Measurements from ENCODE around the gene GLIPR1L1. TPM values are rescaled to one million over a fixed set of nuclear protein-coding genes. Genes with fewer than 3 reads are reported as not detected.

Gene GLIPR1L1, protein sequence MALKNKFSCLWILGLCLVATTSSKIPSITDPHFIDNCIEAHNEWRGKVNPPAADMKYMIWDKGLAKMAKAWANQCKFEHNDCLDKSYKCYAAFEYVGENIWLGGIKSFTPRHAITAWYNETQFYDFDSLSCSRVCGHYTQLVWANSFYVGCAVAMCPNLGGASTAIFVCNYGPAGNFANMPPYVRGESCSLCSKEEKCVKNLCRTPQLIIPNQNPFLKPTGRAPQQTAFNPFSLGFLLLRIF
- total RNA-seq: not detected in 2 replicates

DNA sequence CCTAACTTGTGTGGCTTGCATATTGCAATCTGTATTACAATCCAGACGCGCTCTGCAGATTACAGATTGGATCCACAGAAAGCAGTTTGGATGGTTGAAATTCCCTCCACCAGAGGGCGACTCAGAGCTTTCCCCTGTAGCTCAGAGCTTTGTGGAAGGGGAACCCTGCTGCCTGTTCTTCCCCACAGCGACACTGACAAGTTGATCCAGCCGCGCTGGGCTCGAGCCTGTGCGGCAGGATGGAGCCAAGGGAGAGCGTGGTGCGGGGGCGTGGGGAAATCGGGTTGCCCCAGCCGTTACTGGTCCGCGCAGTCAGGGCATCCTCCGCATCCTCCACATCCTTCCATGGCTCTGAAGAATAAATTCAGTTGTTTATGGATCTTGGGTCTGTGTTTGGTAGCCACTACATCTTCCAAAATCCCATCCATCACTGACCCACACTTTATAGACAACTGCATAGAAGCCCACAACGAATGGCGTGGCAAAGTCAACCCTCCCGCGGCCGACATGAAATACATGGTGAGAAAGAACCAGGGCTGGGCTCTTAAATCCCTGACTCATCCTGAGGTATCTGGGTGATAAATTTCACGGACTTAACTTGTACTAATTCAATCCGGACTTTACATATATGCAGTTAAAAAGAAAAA, at the start of gene GLIPR1L1:
GLIPR1L1 (plus strand) TSS at position 287 of the 647 bp plus-strand sequence; CDS start at position 346, 59 bp downstream.

DNA sequence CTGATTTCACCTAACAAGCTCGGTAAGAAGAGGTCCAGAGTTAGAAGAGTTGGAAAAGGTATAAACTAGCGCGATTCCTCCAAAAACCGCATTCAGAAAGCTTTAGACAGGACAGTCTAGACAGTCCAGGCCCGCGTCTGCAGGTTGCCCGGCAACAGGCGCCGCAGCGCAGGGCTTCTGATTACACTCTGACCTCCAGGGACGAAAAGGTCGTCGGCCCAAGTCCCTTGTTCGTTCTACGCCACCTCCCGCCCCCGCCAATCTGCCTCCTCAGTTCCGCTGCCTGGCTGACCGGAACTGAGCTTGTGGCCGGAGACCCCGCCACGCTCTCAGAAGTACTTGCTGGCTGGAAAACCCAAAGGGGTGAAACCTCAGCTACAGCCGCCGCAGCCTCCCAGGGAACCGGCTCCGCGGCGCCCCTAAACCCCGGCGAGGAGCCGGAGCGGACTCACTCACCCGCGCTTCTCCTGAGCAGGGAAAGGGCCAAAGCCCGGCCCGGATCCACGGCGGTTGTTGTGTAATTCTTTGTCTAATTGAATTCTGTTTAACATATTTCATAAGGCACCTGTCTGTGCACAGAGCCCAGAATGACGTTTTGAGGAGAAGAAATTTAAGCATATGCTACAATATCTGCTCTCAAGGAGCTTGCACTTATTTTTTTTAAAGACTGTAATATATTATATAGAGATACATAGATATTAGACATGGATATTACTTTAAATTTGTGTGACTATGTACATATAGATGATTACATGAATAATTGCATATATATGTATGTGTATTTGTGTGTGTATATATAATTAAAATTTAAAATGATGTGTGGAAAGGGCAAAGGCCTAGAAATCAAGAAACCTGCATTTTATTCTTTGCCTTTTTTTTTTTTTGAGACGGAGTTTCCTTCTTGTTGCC, 4.3 kb upstream of the GLIPR1L1 start, which contains the start of gene CAPS2:
CAPS2 (minus strand) TSS at position 407 of the 909 bp plus-strand sequence. CDS start 3,826 bp downstream, outside the sequence.

DNA sequence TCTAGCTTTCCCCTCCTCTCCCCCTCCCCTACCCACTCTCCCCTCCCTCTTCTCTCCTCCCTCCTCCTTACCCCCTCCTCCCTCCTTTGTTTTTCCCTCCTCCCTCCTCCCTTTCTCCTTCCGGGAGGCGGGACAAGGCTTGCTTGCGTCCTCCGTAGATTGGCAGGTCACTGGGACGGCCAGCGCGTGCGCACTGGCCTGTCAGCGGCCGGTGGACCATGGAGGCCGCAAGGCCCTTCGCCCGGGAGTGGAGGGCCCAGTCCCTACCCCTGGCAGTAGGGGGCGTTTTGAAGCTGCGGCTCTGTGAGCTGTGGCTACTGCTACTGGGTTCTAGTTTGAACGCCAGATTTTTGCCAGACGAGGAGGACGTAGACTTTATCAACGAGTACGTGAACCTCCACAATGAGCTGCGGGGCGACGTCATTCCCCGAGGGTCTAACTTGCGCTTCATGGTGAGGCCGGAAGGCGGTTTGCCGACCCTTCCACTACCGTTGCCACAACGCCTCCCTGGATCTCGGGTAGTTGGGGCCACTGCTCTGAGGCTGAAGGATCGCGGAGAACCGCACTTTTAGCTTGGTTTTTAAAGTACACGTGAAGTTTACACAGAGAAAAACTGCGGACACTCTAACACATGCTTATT, 56.5 kb downstream of the GLIPR1L1 start, which contains the start of gene GLIPR1L2:
GLIPR1L2 (plus strand) TSS at position 191 of the 640 bp plus-strand sequence; CDS start at position 219, 28 bp downstream.

Other genes with a start within 250 kb of the GLIPR1L1 start
- not detected in 2 replicates for gene KCNC2, start 124.8 kb upstream of the GLIPR1L1 start, total RNA-seq
- gene CAPS2, start 4.3 kb upstream of the GLIPR1L1 start, total RNA-seq: 7.8 and 8.4 TPM in 2 replicates
- 0.65 and 0.97 TPM in 2 replicates for gene GLIPR1L2, start 56.4 kb downstream of the GLIPR1L1 start, total RNA-seq
- 255 and 301 TPM in 2 replicates for gene GLIPR1, start 146.1 kb downstream of the GLIPR1L1 start, total RNA-seq
- 44.3 and 58.5 TPM in 2 replicates for gene KRR1, start 176.9 kb downstream of the GLIPR1L1 start, total RNA-seq